H9 (cell line): ENCODE results near the gene SRF. TPM values are rescaled to one million over a fixed set of nuclear protein-coding genes. Genes with fewer than 3 reads are reported as not detected.

Source experiments
- DNase-seq: peaks from one replicate; pipeline ENCODE4 v3.0.0-alpha.2; 2017
- H2AFZ ChIP-seq: one replicate; pipeline ENCODE4 v1.6.1; 2013; ENCODE audit warnings: mild to moderate bottlenecking, low read length, control low read depth, moderate library complexity
- H2AK5ac ChIP-seq: 2 replicates; pipeline ENCODE4 v1.6.1; 2013; ENCODE audit warnings: low read length, control low read depth, mixed read lengths; ENCODE audit not compliant: insufficient read length
- H2BK120ac ChIP-seq: one replicate; pipeline ENCODE4 v1.6.1; 2013; ENCODE audit warnings: low read depth, mild to moderate bottlenecking, low read length, control low read depth, inconsistent platforms; ENCODE audit not compliant: poor library complexity, severe bottlenecking
- H2BK12ac ChIP-seq: 2 replicates; pipeline ENCODE4 v1.6.1; 2013; ENCODE audit warnings: low read length, control low read depth, mixed read lengths, low read depth; ENCODE audit not compliant: insufficient read length
- H2BK15ac ChIP-seq: 2 replicates; pipeline ENCODE4 v1.6.1; 2013; ENCODE audit warnings: low read depth, low read length, control low read depth
- H2BK20ac ChIP-seq: one replicate; pipeline ENCODE4 v1.6.1; 2013; ENCODE audit warnings: low read depth, mild to moderate bottlenecking, low read length, control low read depth, inconsistent platforms; ENCODE audit not compliant: poor library complexity, severe bottlenecking
- H2BK5ac ChIP-seq: 2 replicates; pipeline ENCODE4 v1.6.1; 2013; ENCODE audit warnings: low read length, control low read depth, mixed read lengths; ENCODE audit not compliant: insufficient read length
- H3K14ac ChIP-seq: 2 replicates; pipeline ENCODE4 v1.6.1; 2013; ENCODE audit warnings: low read length, control low read depth; ENCODE audit not compliant: insufficient read depth
- H3K18ac ChIP-seq: 2 replicates; pipeline ENCODE4 v1.6.1; 2013; ENCODE audit warnings: low read depth, mild to moderate bottlenecking, mixed read lengths, low read length, control low read depth; ENCODE audit not compliant: insufficient read length
- H3K23ac ChIP-seq: 2 replicates; pipeline ENCODE4 v1.6.1; 2013; ENCODE audit warnings: low read length, control low read depth, mixed read lengths, low read depth; ENCODE audit not compliant: insufficient read length
- H3K23me2 ChIP-seq: 2 replicates; pipeline ENCODE4 v1.6.1; 2013; ENCODE audit warnings: low read depth, mild to moderate bottlenecking, mixed read lengths, low read length, control low read depth; ENCODE audit not compliant: insufficient read length, poor library complexity, severe bottlenecking
- H3K27ac ChIP-seq: 2 replicates; pipeline ENCODE4 v1.5.1; 2013; ENCODE audit warnings: low read length, control low read depth, mixed read lengths, low read depth; ENCODE audit not compliant: insufficient read length
- H3K27me3 ChIP-seq: 2 replicates; pipeline ENCODE4 v1.6.1; 2013; ENCODE audit warnings: low read length, control low read depth, inconsistent platforms; ENCODE audit not compliant: insufficient read depth
- H3K4ac ChIP-seq: 2 replicates; pipeline ENCODE4 v1.6.1; 2013; ENCODE audit warnings: low read depth, mild to moderate bottlenecking, control low read depth, inconsistent platforms, low read length, moderate library complexity
- H3K4me1 ChIP-seq: 2 replicates; pipeline ENCODE4 v1.6.1; 2013; ENCODE audit warnings: low read length, control low read depth, inconsistent platforms; ENCODE audit not compliant: insufficient read depth
- H3K4me2 ChIP-seq: 2 replicates; pipeline ENCODE4 v1.6.1; 2013; ENCODE audit warnings: low read length, control low read depth, mixed read lengths; ENCODE audit not compliant: insufficient read length, insufficient read depth
- H3K56ac ChIP-seq: 2 replicates; pipeline ENCODE4 v1.6.1; 2013; ENCODE audit warnings: low read depth, mild to moderate bottlenecking, mixed read lengths, low read length, control low read depth; ENCODE audit not compliant: insufficient read length
- H3K79me1 ChIP-seq: 2 replicates; pipeline ENCODE4 v1.6.1; 2013; ENCODE audit warnings: low read depth, mild to moderate bottlenecking, moderate library complexity, low read length, control low read depth, inconsistent platforms; ENCODE audit not compliant: insufficient read depth, poor library complexity, severe bottlenecking
- H3K79me2 ChIP-seq: 2 replicates; pipeline ENCODE4 v1.6.1; 2013; ENCODE audit warnings: low read length, control low read depth, inconsistent platforms; ENCODE audit not compliant: insufficient read depth
- H3K9ac ChIP-seq: 2 replicates; pipeline ENCODE4 v1.6.1; 2013; ENCODE audit warnings: low read length, control low read depth, mixed read lengths; ENCODE audit not compliant: insufficient read length; ENCODE audit errors: extremely low read depth
- H3K9me3 ChIP-seq: one replicate; pipeline ENCODE4 v1.6.1; 2013; ENCODE audit warnings: low read depth, low read length, inconsistent platforms; ENCODE audit not compliant: control insufficient read depth
- H3T11ph ChIP-seq: one replicate; pipeline ENCODE4 v1.6.1; 2013; ENCODE audit warnings: mild to moderate bottlenecking, low read length, control low read depth, inconsistent platforms
- H4K20me1 ChIP-seq: one replicate; pipeline ENCODE4 v1.6.1; 2013; ENCODE audit not compliant: control insufficient read depth, insufficient read length, insufficient read depth
- H4K5ac ChIP-seq: 2 replicates; pipeline ENCODE4 v1.6.1; 2013; ENCODE audit warnings: low read depth, mild to moderate bottlenecking, mixed read lengths, low read length, control low read depth; ENCODE audit not compliant: insufficient read length
- H4K8ac ChIP-seq: replicated peaks from 2 replicates; pipeline ENCODE4 v1.6.1; 2013; ENCODE audit warnings: low read length, control low read depth, mixed read lengths, low read depth; ENCODE audit not compliant: insufficient read length
- H4K91ac ChIP-seq: 2 replicates; pipeline ENCODE4 v1.6.1; 2013; ENCODE audit warnings: low read depth, mild to moderate bottlenecking, moderate library complexity, mixed read lengths, low read length, control low read depth; ENCODE audit not compliant: insufficient read length
- H3K27ac Mint-ChIP-seq, 3 experiments: 2 replicates in 2 of 3; 3 replicates in 1 of 3; pipeline ENCODE4 v1.8.0; 2020 to 2021; ENCODE audit warnings: mixed read lengths in 3 of 3, mild to moderate bottlenecking in 1 of 3, moderate library complexity in 1 of 3
- H3K27me3 Mint-ChIP-seq: 2 replicates; pipeline ENCODE4 v1.8.0; 2021; ENCODE audit warnings: low read depth, mild to moderate bottlenecking, moderate library complexity, mixed read lengths
- H3K36me3 Mint-ChIP-seq, 3 experiments: 2 replicates in 2 of 3; 3 replicates in 1 of 3; pipeline ENCODE4 v1.8.0; 2020 to 2021; ENCODE audit warnings: low read depth in 3 of 3, mixed read lengths in 3 of 3; ENCODE audit not compliant: insufficient read depth in 1 of 3
- H3K4me1 Mint-ChIP-seq, 2 experiments: 2 replicates each; pipeline ENCODE4 v1.8.0; 2020; ENCODE audit warnings: mixed read lengths in 2 of 2
- H3K4me3 Mint-ChIP-seq, 2 experiments: 2 replicates in 1 of 2; 3 replicates in 1 of 2; pipeline ENCODE4 v1.8.0; 2020 to 2021; ENCODE audit warnings: mild to moderate bottlenecking in 2 of 2, mixed read lengths in 2 of 2, moderate library complexity in 1 of 2
- H3K9me3 Mint-ChIP-seq, 2 experiments: 2 replicates in 1 of 2; 3 replicates in 1 of 2; pipeline ENCODE4 v1.8.0; 2020; ENCODE audit warnings: mild to moderate bottlenecking in 2 of 2, mixed read lengths in 2 of 2, moderate library complexity in 1 of 2
- CTCF ChIP-seq: fragments of 200-600 bp; sonication (generic); conservative IDR thresholded peaks from 3 replicates; pipeline ENCODE4 v1.8.0; 2021; ENCODE audit warnings: antibody characterized with exemption, mild to moderate bottlenecking
- WGBS: extraction: QIAGEN DNeasy Blood & Tissue Kit; methylation state at CpG from one replicate; pipeline ENCODE4 v1.1.7; 2013; ENCODE audit warnings: missing lambda C conversion rate, low lambda C conversion rate, mixed read lengths; ENCODE audit not compliant: insufficient read length; ENCODE audit errors: extremely low coverage; 5-methylcytosine and 5-hydroxymethylcytosine counted together
- total RNA-seq: library from RNA; stranded (reverse); gene quantifications from 2 replicates; pipeline ENCODE4 v1.2.1, GENCODE V29; 2021

SRF gene
- total RNA-seq, 1 experiment from 2014 or later: 57.5 TPM

GRCh38 chr6:43189776-43190304 is 18.8 kb downstream of the SRF start:
- Mint-ChIP-seq H3K27me3 (no peaks in the 10 kb centered on the region), H3K36me3 (peaks cover 4 to 28% (median 22%) of the 10 kb centered on the region in 3 experiments; a peak in 5 of 7 replicates), H3K9me3 (no peaks in the 10 kb centered on the region), H3K27ac (no peak overlapping the region), H3K4me1 (no peaks in the 10 kb centered on the region), H3K4me3 (no peak overlapping the region)
- Histone ChIP-seq H3K18ac (no peak overlapping the region), H3K4me2 (no peak overlapping the region), H4K20me1 (no peaks in the 10 kb centered on the region), H3K4me1 (no peaks in the 10 kb centered on the region), H2BK12ac (no peak overlapping the region), H2BK20ac (no peak overlapping the region), H3K14ac (no peak overlapping the region), H3K79me1 (no peaks in the 10 kb centered on the region), H4K91ac (no peak overlapping the region), H3K9ac (no peak overlapping the region), H4K8ac (no peak overlapping the region), H3K23me2 (no peaks in the 10 kb centered on the region), H3K79me2 (no peaks in the 10 kb centered on the region), H3T11ph (no peak overlapping the region), H2BK15ac (no peak overlapping the region), H3K56ac (no peak overlapping the region), H2BK120ac (no peak overlapping the region), H4K5ac (no peak overlapping the region), H3K9me3 (no peaks in the 10 kb centered on the region), H3K27me3 (no peaks in the 10 kb centered on the region), H2BK5ac (no peak overlapping the region), H3K23ac (no peak overlapping the region), H3K27ac (no peak overlapping the region), H2AK5ac (no peak overlapping the region), H2AFZ (no peak overlapping the region), H3K4ac (no peak overlapping the region)
- no peak for DNase-seq
- whole genome bisulfite sequencing: no CpG with 5 or more reads among the region's 6 CpGs
- TF ChIP-seq CTCF: no peak
